Measurements from ENCODE around the gene SMG6.

Gene SMG6

DNA sequence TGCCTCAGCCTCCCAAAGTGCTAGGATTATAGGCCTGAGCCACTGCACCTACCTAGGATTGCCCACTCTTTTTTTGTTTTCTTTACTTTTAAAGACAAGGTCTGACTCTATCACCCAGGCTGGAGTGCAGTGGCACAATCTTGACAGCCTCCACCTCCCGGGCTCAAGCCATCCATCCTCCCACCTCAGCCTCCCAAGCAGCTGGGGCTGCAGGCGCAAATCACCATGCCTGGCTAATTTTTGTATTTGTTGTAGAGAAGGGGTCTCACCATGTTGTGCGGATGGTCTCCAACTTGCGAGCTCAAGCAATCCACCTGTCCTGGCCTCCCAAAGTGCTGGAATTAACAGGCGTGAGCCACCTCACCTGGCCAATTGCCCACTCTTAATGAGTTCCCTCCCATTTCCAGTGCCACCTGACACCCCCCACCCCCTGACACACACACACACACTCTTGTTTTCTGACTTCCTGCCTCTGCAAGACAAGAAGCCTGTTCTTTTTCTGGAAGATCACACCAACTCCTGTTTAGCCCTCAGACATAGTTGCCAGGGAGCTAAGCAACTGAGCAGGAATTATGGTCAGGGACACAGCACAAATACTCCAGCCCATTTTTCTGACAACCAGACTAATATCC, 259.2 kb downstream of the SMG6 start (continued):
- TF ChIP-seq ZNF423 (tag by site-specific recombination; IDR thresholded peaks at IDR 0.05) (no peak), ZNF211 (tag by site-specific recombination; IDR thresholded peaks at IDR 0.05; ENCODE audit: low read depth) (no peak)
- TF ChIP-seq, protein P1, sequence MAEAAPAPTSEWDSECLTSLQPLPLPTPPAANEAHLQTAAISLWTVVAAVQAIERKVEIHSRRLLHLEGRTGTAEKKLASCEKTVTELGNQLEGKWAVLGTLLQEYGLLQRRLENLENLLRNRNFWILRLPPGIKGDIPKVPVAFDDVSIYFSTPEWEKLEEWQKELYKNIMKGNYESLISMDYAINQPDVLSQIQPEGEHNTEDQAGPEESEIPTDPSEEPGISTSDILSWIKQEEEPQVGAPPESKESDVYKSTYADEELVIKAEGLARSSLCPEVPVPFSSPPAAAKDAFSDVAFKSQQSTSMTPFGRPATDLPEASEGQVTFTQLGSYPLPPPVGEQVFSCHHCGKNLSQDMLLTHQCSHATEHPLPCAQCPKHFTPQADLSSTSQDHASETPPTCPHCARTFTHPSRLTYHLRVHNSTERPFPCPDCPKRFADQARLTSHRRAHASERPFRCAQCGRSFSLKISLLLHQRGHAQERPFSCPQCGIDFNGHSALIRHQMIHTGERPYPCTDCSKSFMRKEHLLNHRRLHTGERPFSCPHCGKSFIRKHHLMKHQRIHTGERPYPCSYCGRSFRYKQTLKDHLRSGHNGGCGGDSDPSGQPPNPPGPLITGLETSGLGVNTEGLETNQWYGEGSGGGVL (tag by site-specific recombination; IDR thresholded peaks at IDR 0.05), result peak; percentile 55; the same call in 1 of the 2 replicates

DNA sequence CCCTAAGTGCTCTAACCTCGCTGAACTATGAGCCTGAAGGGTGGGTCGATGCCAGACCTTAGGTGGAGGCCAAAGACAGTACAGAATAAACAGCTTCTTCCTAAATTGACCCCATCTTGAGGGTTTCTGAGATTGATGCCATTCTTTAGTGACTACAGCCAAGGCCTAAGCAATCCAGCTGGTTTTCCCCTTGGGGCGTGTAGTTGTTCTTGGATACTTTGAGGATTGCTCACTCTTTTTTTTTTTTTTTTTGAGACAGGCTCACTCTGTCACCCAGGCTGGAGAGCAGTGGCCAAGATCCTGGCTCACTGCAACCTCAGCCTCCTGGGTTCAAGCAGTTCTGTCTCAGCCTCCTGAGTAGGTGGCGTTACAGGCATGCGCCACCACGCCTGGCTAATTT, 259.8 kb downstream of the SMG6 start:
- Histone ChIP-seq H3K27ac (ENCODE audit: extremely low read depth, low read depth, low read length) (no peak overlapping the region), H3K4me3 (ENCODE audit: low read depth, low read length) (no peak overlapping the region), H3K9me3 (ENCODE audit: control insufficient read depth, insufficient read depth, low read depth, low read length) (no peaks in the 10 kb centered on the region), H3K4me1 (ENCODE audit: control insufficient read depth, insufficient read depth, low read length) (peaks cover 6% of the 10 kb centered on the region), H3K36me3 (ENCODE audit: control insufficient read depth in 2 of 2, insufficient read depth in 1 of 2, low read length in 2 of 2) (peaks cover 14 to 41% of the 10 kb centered on the region in 2 experiments)
- ChIA-PET CTCF (interaction anchor here (0.6 to 2.3 kb wide), 6 partner anchors 10 to 323 kb away, joined by 3 to 7 read pairs (median 4); no protein-coding TSS in a partner anchor), POLR2A (interaction anchor here (0.6 to 1.1 kb wide), 3 partner anchors 251 to 331 kb away, joined by 3 to 4 read pairs (median 3); no protein-coding TSS in a partner anchor)
- TF ChIP-seq ZNF791 (tag by site-specific recombination; IDR thresholded peaks at IDR 0.05), result no peak
- TF ChIP-seq, protein P2, sequence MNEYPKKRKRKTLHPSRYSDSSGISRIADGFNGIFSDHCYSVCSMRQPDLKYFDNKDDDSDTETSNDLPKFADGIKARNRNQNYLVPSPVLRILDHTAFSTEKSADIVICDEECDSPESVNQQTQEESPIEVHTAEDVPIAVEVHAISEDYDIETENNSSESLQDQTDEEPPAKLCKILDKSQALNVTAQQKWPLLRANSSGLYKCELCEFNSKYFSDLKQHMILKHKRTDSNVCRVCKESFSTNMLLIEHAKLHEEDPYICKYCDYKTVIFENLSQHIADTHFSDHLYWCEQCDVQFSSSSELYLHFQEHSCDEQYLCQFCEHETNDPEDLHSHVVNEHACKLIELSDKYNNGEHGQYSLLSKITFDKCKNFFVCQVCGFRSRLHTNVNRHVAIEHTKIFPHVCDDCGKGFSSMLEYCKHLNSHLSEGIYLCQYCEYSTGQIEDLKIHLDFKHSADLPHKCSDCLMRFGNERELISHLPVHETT (tag by site-specific recombination; IDR thresholded peaks at IDR 0.05), result 0 out of 2 replicates have a peak, but pooled peaks have one; percentile 23
- TF ChIP-seq ZBTB17 (tag by site-specific recombination; IDR thresholded peaks at IDR 0.05), result peak; percentile 46; the same call in 1 of the 2 replicates
- TF ChIP-seq ZNF184 (tag by site-specific recombination; IDR thresholded peaks at IDR 0.05), result no peak
- TF ChIP-seq, protein P3, sequence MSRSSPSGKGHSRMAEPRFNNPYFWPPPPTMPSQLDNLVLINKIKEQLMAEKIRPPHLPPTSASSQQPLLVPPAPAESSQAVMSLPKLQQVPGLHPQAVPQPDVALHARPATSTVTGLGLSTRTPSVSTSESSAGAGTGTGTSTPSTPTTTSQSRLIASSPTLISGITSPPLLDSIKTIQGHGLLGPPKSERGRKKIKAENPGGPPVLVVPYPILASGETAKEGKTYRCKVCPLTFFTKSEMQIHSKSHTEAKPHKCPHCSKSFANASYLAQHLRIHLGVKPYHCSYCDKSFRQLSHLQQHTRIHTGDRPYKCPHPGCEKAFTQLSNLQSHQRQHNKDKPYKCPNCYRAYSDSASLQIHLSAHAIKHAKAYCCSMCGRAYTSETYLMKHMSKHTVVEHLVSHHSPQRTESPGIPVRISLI (tag by site-specific recombination; IDR thresholded peaks at IDR 0.05), result peak; percentile 84; the same call in 1 of the 2 replicates
- TF ChIP-seq, protein P4, sequence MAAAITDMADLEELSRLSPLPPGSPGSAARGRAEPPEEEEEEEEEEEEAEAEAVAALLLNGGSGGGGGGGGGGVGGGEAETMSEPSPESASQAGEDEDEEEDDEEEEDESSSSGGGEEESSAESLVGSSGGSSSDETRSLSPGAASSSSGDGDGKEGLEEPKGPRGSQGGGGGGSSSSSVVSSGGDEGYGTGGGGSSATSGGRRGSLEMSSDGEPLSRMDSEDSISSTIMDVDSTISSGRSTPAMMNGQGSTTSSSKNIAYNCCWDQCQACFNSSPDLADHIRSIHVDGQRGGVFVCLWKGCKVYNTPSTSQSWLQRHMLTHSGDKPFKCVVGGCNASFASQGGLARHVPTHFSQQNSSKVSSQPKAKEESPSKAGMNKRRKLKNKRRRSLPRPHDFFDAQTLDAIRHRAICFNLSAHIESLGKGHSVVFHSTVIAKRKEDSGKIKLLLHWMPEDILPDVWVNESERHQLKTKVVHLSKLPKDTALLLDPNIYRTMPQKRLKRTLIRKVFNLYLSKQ (tag by site-specific recombination; IDR thresholded peaks at IDR 0.05; ENCODE audit: borderline replicate concordance), result no peak

DNA sequence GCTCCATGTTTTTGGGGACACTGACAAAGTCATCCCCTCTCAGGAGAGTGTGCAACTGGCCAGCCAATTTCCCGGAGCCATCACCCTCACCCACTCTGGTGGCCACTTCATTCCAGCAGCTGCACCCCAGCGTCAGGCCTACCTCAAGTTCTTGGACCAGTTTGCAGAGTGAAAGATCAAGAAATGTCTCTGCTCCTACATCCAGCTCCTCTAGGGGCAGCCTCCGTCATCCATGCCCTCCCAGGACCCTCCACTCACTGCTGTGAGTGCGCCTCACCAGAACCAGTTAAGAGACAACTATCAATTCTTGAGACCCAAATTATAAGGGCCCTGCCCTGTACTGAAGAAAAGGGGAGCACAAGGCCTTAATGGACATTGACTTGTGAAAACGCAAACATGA, 260.7 kb downstream of the SMG6 start:
- H3K4me1 ChIP-seq (ENCODE audit: control insufficient read depth, insufficient read depth, low read length), result peaks cover 6% of the 10 kb centered on the region
- TF ChIP-seq, protein P5, sequence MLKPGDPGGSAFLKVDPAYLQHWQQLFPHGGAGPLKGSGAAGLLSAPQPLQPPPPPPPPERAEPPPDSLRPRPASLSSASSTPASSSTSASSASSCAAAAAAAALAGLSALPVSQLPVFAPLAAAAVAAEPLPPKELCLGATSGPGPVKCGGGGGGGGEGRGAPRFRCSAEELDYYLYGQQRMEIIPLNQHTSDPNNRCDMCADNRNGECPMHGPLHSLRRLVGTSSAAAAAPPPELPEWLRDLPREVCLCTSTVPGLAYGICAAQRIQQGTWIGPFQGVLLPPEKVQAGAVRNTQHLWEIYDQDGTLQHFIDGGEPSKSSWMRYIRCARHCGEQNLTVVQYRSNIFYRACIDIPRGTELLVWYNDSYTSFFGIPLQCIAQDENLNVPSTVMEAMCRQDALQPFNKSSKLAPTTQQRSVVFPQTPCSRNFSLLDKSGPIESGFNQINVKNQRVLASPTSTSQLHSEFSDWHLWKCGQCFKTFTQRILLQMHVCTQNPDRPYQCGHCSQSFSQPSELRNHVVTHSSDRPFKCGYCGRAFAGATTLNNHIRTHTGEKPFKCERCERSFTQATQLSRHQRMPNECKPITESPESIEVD (tag by site-specific recombination; IDR thresholded peaks at IDR 0.05), result no peak
- no peak for TF ChIP-seq GLI4 (tag by site-specific recombination; IDR thresholded peaks at IDR 0.05)
- no peak for TF ChIP-seq HOXC10 (CRISPR knock-in tag; IDR thresholded peaks at IDR 0.05)
- no peak for TF ChIP-seq ZNF202 (tag by site-specific recombination; IDR thresholded peaks at IDR 0.05; ENCODE audit: borderline replicate concordance)
- TF ChIP-seq, protein P6, sequence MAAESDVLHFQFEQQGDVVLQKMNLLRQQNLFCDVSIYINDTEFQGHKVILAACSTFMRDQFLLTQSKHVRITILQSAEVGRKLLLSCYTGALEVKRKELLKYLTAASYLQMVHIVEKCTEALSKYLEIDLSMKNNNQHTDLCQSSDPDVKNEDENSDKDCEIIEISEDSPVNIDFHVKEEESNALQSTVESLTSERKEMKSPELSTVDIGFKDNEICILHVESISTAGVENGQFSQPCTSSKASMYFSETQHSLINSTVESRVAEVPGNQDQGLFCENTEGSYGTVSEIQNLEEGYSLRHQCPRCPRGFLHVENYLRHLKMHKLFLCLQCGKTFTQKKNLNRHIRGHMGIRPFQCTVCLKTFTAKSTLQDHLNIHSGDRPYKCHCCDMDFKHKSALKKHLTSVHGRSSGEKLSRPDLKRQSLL (tag by site-specific recombination; IDR thresholded peaks at IDR 0.05), result 0 out of 2 replicates have a peak, but pooled peaks have one; percentile 42
- TF ChIP-seq, protein P7, sequence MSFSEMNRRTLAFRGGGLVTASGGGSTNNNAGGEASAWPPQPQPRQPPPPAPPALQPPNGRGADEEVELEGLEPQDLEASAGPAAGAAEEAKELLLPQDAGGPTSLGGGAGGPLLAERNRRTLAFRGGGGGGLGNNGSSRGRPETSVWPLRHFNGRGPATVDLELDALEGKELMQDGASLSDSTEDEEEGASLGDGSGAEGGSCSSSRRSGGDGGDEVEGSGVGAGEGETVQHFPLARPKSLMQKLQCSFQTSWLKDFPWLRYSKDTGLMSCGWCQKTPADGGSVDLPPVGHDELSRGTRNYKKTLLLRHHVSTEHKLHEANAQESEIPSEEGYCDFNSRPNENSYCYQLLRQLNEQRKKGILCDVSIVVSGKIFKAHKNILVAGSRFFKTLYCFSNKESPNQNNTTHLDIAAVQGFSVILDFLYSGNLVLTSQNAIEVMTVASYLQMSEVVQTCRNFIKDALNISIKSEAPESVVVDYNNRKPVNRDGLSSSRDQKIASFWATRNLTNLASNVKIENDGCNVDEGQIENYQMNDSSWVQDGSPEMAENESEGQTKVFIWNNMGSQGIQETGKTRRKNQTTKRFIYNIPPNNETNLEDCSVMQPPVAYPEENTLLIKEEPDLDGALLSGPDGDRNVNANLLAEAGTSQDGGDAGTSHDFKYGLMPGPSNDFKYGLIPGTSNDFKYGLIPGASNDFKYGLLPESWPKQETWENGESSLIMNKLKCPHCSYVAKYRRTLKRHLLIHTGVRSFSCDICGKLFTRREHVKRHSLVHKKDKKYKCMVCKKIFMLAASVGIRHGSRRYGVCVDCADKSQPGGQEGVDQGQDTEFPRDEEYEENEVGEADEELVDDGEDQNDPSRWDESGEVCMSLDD (tag by site-specific recombination; IDR thresholded peaks at IDR 0.05), result no peak
- peaks cover 14 to 49% of the 10 kb centered on the region in 2 experiments for H3K36me3 ChIP-seq (ENCODE audit: control insufficient read depth in 2 of 2, insufficient read depth in 1 of 2, low read length in 2 of 2)
- POLR2A ChIA-PET, result interaction anchor here (0.9 kb wide), 1 partner anchor 133 kb away, joined by 4 read pairs; no protein-coding TSS in a partner anchor
- CTCF ChIA-PET, result interaction anchor here (0.6 kb wide), 1 partner anchor 106 kb away, joined by 3 read pairs; no protein-coding TSS in a partner anchor
- no peaks in the 10 kb centered on the region for H3K9me3 ChIP-seq (ENCODE audit: control insufficient read depth, insufficient read depth, low read depth, low read length)
- peak overlapping the region; percentile 81; the same call in 1 of the 2 replicates for H3K27ac ChIP-seq (ENCODE audit: extremely low read depth, low read depth, low read length)
- H3K4me3 ChIP-seq (ENCODE audit: low read depth, low read length), result no peak overlapping the region
